Measurements from ENCODE around the gene SH3BGRL3.

Gene SH3BGRL3

GRCh38 chr1:26252718-26253117, 27.2 kb upstream of the SH3BGRL3 start:
- no peak overlapping the region for H3K4me3 ChIP-seq (replicated peaks in 1 of 2; ENCODE audit: low read depth in 2 of 2, low read length in 2 of 2)
- no peak for DNase-seq (ENCODE audit: low read depth in 2 of 2)
- no peak for TF ChIP-seq CTCF (IDR thresholded peaks at IDR 0.05; ENCODE audit: low read depth, low read length)

- no peak for DNase-seq (ENCODE audit: low read depth in 2 of 2)
- H3K4me3 ChIP-seq (replicated peaks in 1 of 2; ENCODE audit: low read depth in 2 of 2, low read length in 2 of 2): no peak overlapping the region
- TF ChIP-seq CTCF (IDR thresholded peaks at IDR 0.05; ENCODE audit: low read depth, low read length): no peak
Observed at GRCh38 chr1:26254404-26254803, 25.5 kb upstream of the SH3BGRL3 start.

GRCh38 chr1:26257222-26257621, 22.7 kb upstream of the SH3BGRL3 start:
- no peak overlapping the region for H3K4me3 ChIP-seq (replicated peaks in 1 of 2; ENCODE audit: low read depth in 2 of 2, low read length in 2 of 2)
- DNase-seq (ENCODE audit: low read depth in 2 of 2): no peak
- TF ChIP-seq CTCF (IDR thresholded peaks at IDR 0.05; ENCODE audit: low read depth, low read length): no peak

GRCh38 chr1:26259005-26259404, 20.9 kb upstream of the SH3BGRL3 start:
- TF ChIP-seq CTCF (IDR thresholded peaks at IDR 0.05; ENCODE audit: low read depth, low read length): no peak
- no peak overlapping the region for H3K4me3 ChIP-seq (replicated peaks in 1 of 2; ENCODE audit: low read depth in 2 of 2, low read length in 2 of 2)
- DNase-seq (ENCODE audit: low read depth in 2 of 2): no peak

- DNase-seq (ENCODE audit: low read depth in 2 of 2): no peak
- TF ChIP-seq CTCF (IDR thresholded peaks at IDR 0.05; ENCODE audit: low read depth, low read length): no peak
- H3K4me3 ChIP-seq (replicated peaks in 1 of 2; ENCODE audit: low read depth in 2 of 2, low read length in 2 of 2): no peak overlapping the region
Observed at GRCh38 chr1:26259578-26259977, 20.3 kb upstream of the SH3BGRL3 start.

- DNase-seq (ENCODE audit: low read depth in 2 of 2): no peak
- H3K4me3 ChIP-seq (replicated peaks in 1 of 2; ENCODE audit: low read depth in 2 of 2, low read length in 2 of 2): no peak overlapping the region
- no peak for TF ChIP-seq CTCF (IDR thresholded peaks at IDR 0.05; ENCODE audit: low read depth, low read length)
Observed at GRCh38 chr1:26263212-26263611, 16.7 kb upstream of the SH3BGRL3 start.

- no peak for TF ChIP-seq CTCF (IDR thresholded peaks at IDR 0.05; ENCODE audit: low read depth, low read length)
Observed at GRCh38 chr1:26265405-26265804, 14.5 kb upstream of the SH3BGRL3 start.

More at GRCh38 chr1:26265405-26265804, 14.5 kb upstream of the SH3BGRL3 start:
- DNase-seq (ENCODE audit: low read depth in 2 of 2): no peak
- H3K4me3 ChIP-seq (replicated peaks in 1 of 2; ENCODE audit: low read depth in 2 of 2, low read length in 2 of 2): no peak overlapping the region
